Measurements from ENCODE around the gene SLC29A1. TPM values are rescaled to one million over a fixed set of nuclear protein-coding genes. Genes with fewer than 3 reads are reported as not detected.

Gene SLC29A1
- total and polyA plus RNA-seq, 9 of the 15 experiments (the other 6 are each of a cell fraction or from before 2014, with no cell fraction given) = 18.9 to 170 (median 57.7) TPM

GRCh38 chr6:44223319-44224028, at the start of gene SLC29A1 (continued):
- TF ChIP-seq ZNF121 (CRISPR knock-in tag; conservative IDR thresholded peaks at IDR 0.05) (no peak), HNRNPK (IDR thresholded peaks at IDR 0.05; ENCODE audit: low read depth, low read length, poor library complexity, severe bottlenecking) (no peak), KLF13 (tag; IDR thresholded peaks at IDR 0.05; ENCODE audit: borderline replicate concordance, low read depth) (no peak), NFE2L1 (tag; IDR thresholded peaks at IDR 0.05; ENCODE audit: borderline replicate concordance, low read depth) (no peak), ZNF655 (CRISPR knock-in tag; IDR thresholded peaks at IDR 0.05) (no peak), POLR2AphosphoS2 (IDR thresholded peaks at IDR 0.05; ENCODE audit: low read length) (no peak), RBM17 (IDR thresholded peaks at IDR 0.05; ENCODE audit: borderline replicate concordance, low read depth, low read length) (no peak), RCOR1 (IDR thresholded peaks at IDR 0.05; ENCODE audit: borderline replicate concordance in 1 of 2, low read depth in 2 of 2, low read length in 2 of 2) (peak in 1 of 2 experiments; percentile 56; a peak in 1 of 4 replicates), OTX1 (CRISPR knock-in tag; IDR thresholded peaks at IDR 0.05) (no peak), KHSRP (IDR thresholded peaks at IDR 0.05) (no peak), GTF2F1 (IDR thresholded peaks at IDR 0.05; ENCODE audit: low read depth, low read length) (no peak), NEUROD1 (IDR thresholded peaks at IDR 0.05; ENCODE audit: borderline replicate concordance, low read depth, low read length, partially characterized antibody) (no peak), ELF1 (tag; IDR thresholded peaks at IDR 0.05) (no peak), FOXJ2 (tag; IDR thresholded peaks at IDR 0.05) (no peak), TCF3 (CRISPR knock-in tag; IDR thresholded peaks at IDR 0.05) (no peak; the same call in 1 of the 2 replicates), ZFP1 (CRISPR knock-in tag; IDR thresholded peaks at IDR 0.05) (no peak), ZNF445 (CRISPR knock-in tag; IDR thresholded peaks at IDR 0.05; ENCODE audit: low read depth) (no peak), GABPA (tag; conservative IDR thresholded peaks at IDR 0.05; ENCODE audit: low read depth) (no peak), PRPF4 (IDR thresholded peaks at IDR 0.05; ENCODE audit: insufficient read depth, low read depth, low read length, poor library complexity, severe bottlenecking) (no peak), ZNF175 (CRISPR knock-in tag; IDR thresholded peaks at IDR 0.05; ENCODE audit: low read depth) (no peak)
- TF ChIP-seq, protein P1, sequence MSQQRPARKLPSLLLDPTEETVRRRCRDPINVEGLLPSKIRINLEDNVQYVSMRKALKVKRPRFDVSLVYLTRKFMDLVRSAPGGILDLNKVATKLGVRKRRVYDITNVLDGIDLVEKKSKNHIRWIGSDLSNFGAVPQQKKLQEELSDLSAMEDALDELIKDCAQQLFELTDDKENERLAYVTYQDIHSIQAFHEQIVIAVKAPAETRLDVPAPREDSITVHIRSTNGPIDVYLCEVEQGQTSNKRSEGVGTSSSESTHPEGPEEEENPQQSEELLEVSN (IDR thresholded peaks at IDR 0.05; ENCODE audit: borderline replicate concordance in 1 of 2, extremely low read depth in 1 of 2, insufficient read depth in 1 of 2, insufficient read length in 1 of 2, low read depth in 1 of 2, low read length in 1 of 2, poor library complexity in 1 of 2, severe bottlenecking in 1 of 2) = peak; percentile 90 to 96
- TF ChIP-seq, protein P2, sequence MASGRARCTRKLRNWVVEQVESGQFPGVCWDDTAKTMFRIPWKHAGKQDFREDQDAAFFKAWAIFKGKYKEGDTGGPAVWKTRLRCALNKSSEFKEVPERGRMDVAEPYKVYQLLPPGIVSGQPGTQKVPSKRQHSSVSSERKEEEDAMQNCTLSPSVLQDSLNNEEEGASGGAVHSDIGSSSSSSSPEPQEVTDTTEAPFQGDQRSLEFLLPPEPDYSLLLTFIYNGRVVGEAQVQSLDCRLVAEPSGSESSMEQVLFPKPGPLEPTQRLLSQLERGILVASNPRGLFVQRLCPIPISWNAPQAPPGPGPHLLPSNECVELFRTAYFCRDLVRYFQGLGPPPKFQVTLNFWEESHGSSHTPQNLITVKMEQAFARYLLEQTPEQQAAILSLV (tag; IDR thresholded peaks at IDR 0.05) = no peak
- TF ChIP-seq, protein P3, sequence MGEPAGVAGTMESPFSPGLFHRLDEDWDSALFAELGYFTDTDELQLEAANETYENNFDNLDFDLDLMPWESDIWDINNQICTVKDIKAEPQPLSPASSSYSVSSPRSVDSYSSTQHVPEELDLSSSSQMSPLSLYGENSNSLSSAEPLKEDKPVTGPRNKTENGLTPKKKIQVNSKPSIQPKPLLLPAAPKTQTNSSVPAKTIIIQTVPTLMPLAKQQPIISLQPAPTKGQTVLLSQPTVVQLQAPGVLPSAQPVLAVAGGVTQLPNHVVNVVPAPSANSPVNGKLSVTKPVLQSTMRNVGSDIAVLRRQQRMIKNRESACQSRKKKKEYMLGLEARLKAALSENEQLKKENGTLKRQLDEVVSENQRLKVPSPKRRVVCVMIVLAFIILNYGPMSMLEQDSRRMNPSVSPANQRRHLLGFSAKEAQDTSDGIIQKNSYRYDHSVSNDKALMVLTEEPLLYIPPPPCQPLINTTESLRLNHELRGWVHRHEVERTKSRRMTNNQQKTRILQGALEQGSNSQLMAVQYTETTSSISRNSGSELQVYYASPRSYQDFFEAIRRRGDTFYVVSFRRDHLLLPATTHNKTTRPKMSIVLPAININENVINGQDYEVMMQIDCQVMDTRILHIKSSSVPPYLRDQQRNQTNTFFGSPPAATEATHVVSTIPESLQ (CRISPR knock-in tag; IDR thresholded peaks at IDR 0.05) = no peak
